ENCODE data around the gene MYO7B.
"Not testable (repeated sequence)": the region's sequence is repeated elsewhere in the genome, so short reads cannot be mapped to it uniquely, and the experiment has no call there.

MYO7B gene

GRCh38 chr2:127524198-127524834 is 11.2 kb upstream of the MYO7B start:
- DNase-seq (ENCODE audit: low spot score), result not testable (repeated sequence)

- DNase-seq (ENCODE audit: low spot score), result no peak
These were observed 9.8 kb upstream of the MYO7B start for GRCh38 chr2:127525691-127526131.

GRCh38 chr2:127526132-127527000 is 9.1 kb upstream of the MYO7B start, which contains the start of gene IWS1:
Gene IWS1 (minus strand): TSS chr2:127526489. CDS start chr2:127526208, 281 bp downstream.
- peak; percentile 91 for DNase-seq (ENCODE audit: low spot score)

GRCh38 chr2:127527001-127527804 is 8.3 kb upstream of the MYO7B start:
- DNase-seq (ENCODE audit: low spot score), result peak; percentile 68

GRCh38 chr2:127528487-127528886 is 7.0 kb upstream of the MYO7B start:
- DNase-seq (ENCODE audit: low spot score), result no peak

GRCh38 chr2:127529416-127529815 is 6.1 kb upstream of the MYO7B start:
- not testable (repeated sequence) for DNase-seq (ENCODE audit: low spot score)

GRCh38 chr2:127530245-127531140 is 5.0 kb upstream of the MYO7B start:
- no peak for DNase-seq (ENCODE audit: low spot score)

- no peak for DNase-seq (ENCODE audit: low spot score)
These were observed 4.2 kb upstream of the MYO7B start for GRCh38 chr2:127531221-127531648.

- no peak for DNase-seq (ENCODE audit: low spot score)
These were observed 3.2 kb upstream of the MYO7B start for GRCh38 chr2:127532296-127532695.

GRCh38 chr2:127535918-127536317 is 435 bp downstream of the MYO7B start:
- no peak for DNase-seq (ENCODE audit: low spot score)

- no peak for DNase-seq (ENCODE audit: low spot score)
These were observed 1.4 kb downstream of the MYO7B start for GRCh38 chr2:127536707-127537541.

- no peak for DNase-seq (ENCODE audit: low spot score)
These were observed 2.2 kb downstream of the MYO7B start for GRCh38 chr2:127537644-127538043.

GRCh38 chr2:127541809-127542208 is 6.3 kb downstream of the MYO7B start:
- DNase-seq (ENCODE audit: low spot score), result no peak

- DNase-seq (ENCODE audit: low spot score), result no peak
These were observed 6.7 kb downstream of the MYO7B start for GRCh38 chr2:127542231-127542630.

- not testable (repeated sequence) for DNase-seq (ENCODE audit: low spot score)
These were observed 7.6 kb downstream of the MYO7B start for GRCh38 chr2:127543013-127543501.

- no peak for DNase-seq (ENCODE audit: low spot score)
These were observed 9.7 kb downstream of the MYO7B start for GRCh38 chr2:127545189-127545588.

- DNase-seq (ENCODE audit: low spot score), result no peak
These were observed 10.3 kb downstream of the MYO7B start for GRCh38 chr2:127545796-127546195.

GRCh38 chr2:127546797-127547196 is 11.3 kb downstream of the MYO7B start:
- DNase-seq (ENCODE audit: low spot score), result no peak

GRCh38 chr2:127551221-127551930 is 15.9 kb downstream of the MYO7B start:
- DNase-seq (ENCODE audit: low spot score), result no peak

GRCh38 chr2:127552336-127552735 is 16.9 kb downstream of the MYO7B start:
- DNase-seq (ENCODE audit: low spot score), result no peak
